CD14-positive monocyte (primary cell): ENCODE results near the gene TRPM6. TPM values are rescaled to one million over a fixed set of nuclear protein-coding genes. Genes with fewer than 3 reads are reported as not detected.

ENCODE experiments used
- DNase-seq, 3 donors: peaks; one replicate each; pipeline ENCODE4 v3.0.0-alpha.2; 2011 to 2022
- H2AFZ ChIP-seq: 2 replicates; pipeline ENCODE4 v1.6.0; 2012; ENCODE audit warnings: mild to moderate bottlenecking, low read depth, low read length, inconsistent platforms; ENCODE audit not compliant: insufficient read depth, poor library complexity, severe bottlenecking
- H3K27ac ChIP-seq, 2 donors: 1 replicate in 1 of 2; 2 replicates in 1 of 2; pipeline ENCODE4 v1.5.1; 2012 to 2013; ENCODE audit warnings: low read length in 2 of 2, control low read depth in 1 of 2, inconsistent platforms in 1 of 2, low read depth in 1 of 2, mild to moderate bottlenecking in 1 of 2
- H3K27me3 ChIP-seq, 2 donors: one replicate each; pipeline versions ENCODE4 v1.6.0 to v1.6.1; 2011 to 2013; ENCODE audit warnings: low read length in 2 of 2; ENCODE audit not compliant: control insufficient read depth in 2 of 2, insufficient read depth in 2 of 2
- H3K36me3 ChIP-seq, 2 donors: replicated peaks in 1 of 2; 1 replicate in 1 of 2; 2 replicates in 1 of 2; pipeline versions ENCODE4 v1.5.1 to v1.6.1; 2012 to 2013; ENCODE audit warnings: low read length in 2 of 2, control low read depth in 1 of 2, inconsistent platforms in 1 of 2, mild to moderate bottlenecking in 1 of 2; ENCODE audit not compliant: insufficient read depth in 2 of 2, control insufficient read depth in 1 of 2
- H3K4me1 ChIP-seq, 2 donors: 1 replicate in 1 of 2; 2 replicates in 1 of 2; pipeline versions ENCODE4 v1.5.1 to v1.6.1; 2012 to 2013; ENCODE audit warnings: low read length in 2 of 2, control low read depth in 1 of 2, inconsistent platforms in 1 of 2, mild to moderate bottlenecking in 1 of 2, moderate library complexity in 1 of 2; ENCODE audit not compliant: insufficient read depth in 2 of 2, control insufficient read depth in 1 of 2
- H3K4me2 ChIP-seq: replicated peaks from 2 replicates; pipeline ENCODE3; 2012; ENCODE audit warnings: low read length, moderate library complexity, mild to moderate bottlenecking; ENCODE audit not compliant: poor library complexity, severe bottlenecking; ENCODE audit errors: extremely low read depth
- H3K4me3 ChIP-seq, 3 experiments: fragments of 200-600 bp in 1 of 3; sonication (generic) in 1 of 3; replicated peaks in 1 of 3; 1 replicate in 2 of 3; 2 replicates in 1 of 3; pipeline ENCODE4 v1.5.1; 2011 to 2013; ENCODE audit warnings: low read length in 3 of 3, mild to moderate bottlenecking in 3 of 3, control low read depth in 2 of 3, low read depth in 2 of 3, inconsistent platforms in 1 of 3, moderate library complexity in 1 of 3
- H3K79me2 ChIP-seq: 2 replicates; pipeline ENCODE4 v1.6.0; 2012; ENCODE audit warnings: mild to moderate bottlenecking, control low read depth, inconsistent platforms, low read length, moderate library complexity; ENCODE audit not compliant: insufficient read depth
- H3K9ac ChIP-seq: 2 replicates; pipeline ENCODE4 v1.6.0; 2017; ENCODE audit warnings: low read length, mild to moderate bottlenecking; ENCODE audit not compliant: insufficient read depth, poor library complexity, severe bottlenecking
- H3K9me3 ChIP-seq, 2 donors: replicated peaks in 1 of 2; 1 replicate in 1 of 2; 2 replicates in 1 of 2; pipeline versions ENCODE4 v1.5.1 to v1.6.1; 2012 to 2013; ENCODE audit warnings: low read length in 2 of 2, control low read depth in 1 of 2; ENCODE audit not compliant: control insufficient read depth in 1 of 2, insufficient read depth in 1 of 2
- H4K20me1 ChIP-seq: 2 replicates; pipeline ENCODE4 v1.6.0; 2012; ENCODE audit warnings: mild to moderate bottlenecking, low read length, control low read depth, moderate library complexity; ENCODE audit not compliant: insufficient read depth
- H3K27ac Mint-ChIP-seq, 7 donors: one replicate each; pipeline ENCODE4 v1.8.0; 2020; ENCODE audit warnings: mild to moderate bottlenecking in 7 of 7, mixed read lengths in 7 of 7, moderate library complexity in 6 of 7, inconsistent platforms in 2 of 7
- H3K27me3 Mint-ChIP-seq, 3 donors: one replicate each; pipeline ENCODE4 v1.8.0; 2021 to 2022; ENCODE audit warnings: low read depth in 3 of 3, mild to moderate bottlenecking in 3 of 3, mixed read lengths in 3 of 3, moderate library complexity in 3 of 3, inconsistent platforms in 1 of 3
- H3K36me3 Mint-ChIP-seq, 2 donors: one replicate each; pipeline ENCODE4 v1.8.0; 2020; ENCODE audit warnings: mixed read lengths in 2 of 2, inconsistent platforms in 1 of 2, mild to moderate bottlenecking in 1 of 2
- H3K4me1 Mint-ChIP-seq: one replicate; pipeline ENCODE4 v1.8.0; 2020; ENCODE audit warnings: mild to moderate bottlenecking, mixed read lengths
- H3K4me3 Mint-ChIP-seq, 2 donors: one replicate each; pipeline ENCODE4 v1.8.0; 2020; ENCODE audit warnings: mild to moderate bottlenecking in 2 of 2, mixed read lengths in 2 of 2, moderate library complexity in 1 of 2
- H3K9me3 Mint-ChIP-seq, 7 donors: one replicate each; pipeline ENCODE4 v1.8.0; 2020 to 2022; ENCODE audit warnings: mixed read lengths in 7 of 7, mild to moderate bottlenecking in 6 of 7, moderate library complexity in 6 of 7, inconsistent platforms in 2 of 7
- WGBS: methylation state at CpG from one replicate; pipeline ENCODE4 v1.1.5; 2013; ENCODE audit warnings: missing lambda C conversion rate; ENCODE audit not compliant: insufficient coverage; 5-methylcytosine and 5-hydroxymethylcytosine counted together
- intact Hi-C, 2 donors: fragments of 100-400 bp; cut with micrococcal nuclease; formaldehyde crosslinking; loops; one replicate each; pipeline versions ENCODE4 v1.15.0 to v1.15.1; 2023
- polyA plus RNA-seq, 3 donors: library from polyadenylated mRNA; depleted of rRNA in 1 of 3; unstranded in 2 of 3; stranded (reverse) in 1 of 3; fragments of 300-500 nt in 2 of 3; fragments of >200 nt in 1 of 3; fragmentation: Illumina TruSeq in 2 of 3; gene quantifications; 1 replicate in 2 of 3; 2 replicates in 1 of 3; pipeline ENCODE4 v1.2.3, GENCODE V29; 2012 to 2021
- TF ChIP-seq, protein P1 (sequence below): fragments of 200-600 bp; IDR thresholded peaks from one replicate; pipeline ENCODE4 v1.8.0; 2022; ENCODE audit warnings: antibody characterized with exemption, mild to moderate bottlenecking

TRPM6 gene
- polyA plus RNA-seq, 3 donors: not detected

GRCh38 chr9:74736646-74737045, 151.1 kb downstream of the TRPM6 start:
- Histone ChIP-seq H3K27ac (no peak overlapping the region), H3K79me2 (no peaks in the 10 kb centered on the region), H3K4me3 (no peak overlapping the region), H3K4me1 (no peaks in the 10 kb centered on the region), H3K36me3 (no peaks in the 10 kb centered on the region), H4K20me1 (no peaks in the 10 kb centered on the region), H3K9me3 (no peaks in the 10 kb centered on the region), H3K4me2 (no peak overlapping the region), H3K9ac (no peak overlapping the region), H3K27me3 (no peaks in the 10 kb centered on the region), H2AFZ (no peak overlapping the region)
- Mint-ChIP-seq H3K36me3 (no peaks in the 10 kb centered on the region), H3K9me3 (no peaks in the 10 kb centered on the region), H3K27me3 (peaks cover 0 to 7% (median 0%) of the 10 kb centered on the region in 3 donors), H3K4me1 (no peaks in the 10 kb centered on the region), H3K4me3 (no peak overlapping the region), H3K27ac (no peak overlapping the region)
- intact Hi-C loops: no loop called here
- no CpG with 5 or more reads among the region's 4 CpGs for WGBS
- DNase-seq: no peak
- TF ChIP-seq, protein P1, sequence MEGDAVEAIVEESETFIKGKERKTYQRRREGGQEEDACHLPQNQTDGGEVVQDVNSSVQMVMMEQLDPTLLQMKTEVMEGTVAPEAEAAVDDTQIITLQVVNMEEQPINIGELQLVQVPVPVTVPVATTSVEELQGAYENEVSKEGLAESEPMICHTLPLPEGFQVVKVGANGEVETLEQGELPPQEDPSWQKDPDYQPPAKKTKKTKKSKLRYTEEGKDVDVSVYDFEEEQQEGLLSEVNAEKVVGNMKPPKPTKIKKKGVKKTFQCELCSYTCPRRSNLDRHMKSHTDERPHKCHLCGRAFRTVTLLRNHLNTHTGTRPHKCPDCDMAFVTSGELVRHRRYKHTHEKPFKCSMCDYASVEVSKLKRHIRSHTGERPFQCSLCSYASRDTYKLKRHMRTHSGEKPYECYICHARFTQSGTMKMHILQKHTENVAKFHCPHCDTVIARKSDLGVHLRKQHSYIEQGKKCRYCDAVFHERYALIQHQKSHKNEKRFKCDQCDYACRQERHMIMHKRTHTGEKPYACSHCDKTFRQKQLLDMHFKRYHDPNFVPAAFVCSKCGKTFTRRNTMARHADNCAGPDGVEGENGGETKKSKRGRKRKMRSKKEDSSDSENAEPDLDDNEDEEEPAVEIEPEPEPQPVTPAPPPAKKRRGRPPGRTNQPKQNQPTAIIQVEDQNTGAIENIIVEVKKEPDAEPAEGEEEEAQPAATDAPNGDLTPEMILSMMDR: no peak

DNA sequence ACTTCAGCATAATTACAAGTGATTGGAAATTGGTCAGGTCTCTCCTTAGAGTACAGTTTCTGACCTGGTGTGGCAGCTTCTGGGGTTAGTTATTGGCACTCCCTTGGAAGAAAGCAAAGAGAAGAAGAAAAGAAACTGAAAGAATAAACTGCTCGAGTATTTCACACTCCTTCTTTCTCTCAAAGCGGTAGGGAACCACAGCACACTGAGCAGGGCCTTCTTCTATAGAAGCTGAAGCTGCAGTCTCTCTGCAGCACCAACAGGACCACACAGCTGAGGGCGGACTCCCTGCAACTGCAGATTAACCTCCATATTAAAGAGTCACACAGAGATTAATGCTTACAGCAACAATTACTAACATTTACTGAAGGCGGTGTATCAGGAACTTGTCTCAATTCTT, 152.0 kb downstream of the TRPM6 start:
- no peaks in the 10 kb centered on the region for H3K4me1 Mint-ChIP-seq
- 75% methylated on average over 2 of the region's 4 CpGs for WGBS
- no peak overlapping the region for H3K4me2 ChIP-seq

More for the DNA sequence above, 152.0 kb downstream of the TRPM6 start:
- Histone ChIP-seq H2AFZ (no peak overlapping the region), H3K4me3 (no peak overlapping the region), H4K20me1 (no peaks in the 10 kb centered on the region), H3K27me3 (no peaks in the 10 kb centered on the region), H3K36me3 (no peaks in the 10 kb centered on the region), H3K79me2 (no peaks in the 10 kb centered on the region), H3K27ac (no peak overlapping the region), H3K9me3 (no peaks in the 10 kb centered on the region), H3K4me1 (no peaks in the 10 kb centered on the region), H3K9ac (no peak overlapping the region)
- no peak for DNase-seq
- Mint-ChIP-seq H3K4me3 (no peak overlapping the region), H3K9me3 (no peaks in the 10 kb centered on the region), H3K36me3 (no peaks in the 10 kb centered on the region), H3K27me3 (peaks cover 0 to 7% (median 0%) of the 10 kb centered on the region in 3 donors), H3K27ac (no peak overlapping the region)
- TF ChIP-seq, protein P1: no peak
- intact Hi-C loops: no loop called here
